GM18526 (cell line): ENCODE measurements around the gene OXCT1.

Experiments
- POLR2A ChIP-seq: IDR thresholded peaks from 3 replicates; pipeline ENCODE4 v1.6.1; 2011; ENCODE audit not compliant: insufficient read length; ENCODE audit errors: extremely low read depth

The OXCT1 gene

GRCh38 chr5:41808294-41808693, 61.9 kb downstream of the OXCT1 start:
- TF ChIP-seq POLR2A, result no peak

GRCh38 chr5:41797662-41798061, 72.6 kb downstream of the OXCT1 start:
- no peak for TF ChIP-seq POLR2A

- TF ChIP-seq POLR2A, result no peak
These were observed 74.2 kb downstream of the OXCT1 start for GRCh38 chr5:41796061-41796460.

GRCh38 chr5:41795125-41795524, 75.1 kb downstream of the OXCT1 start:
- no peak for TF ChIP-seq POLR2A

- no peak for TF ChIP-seq POLR2A
These were observed 75.8 kb downstream of the OXCT1 start for GRCh38 chr5:41794471-41794870.

GRCh38 chr5:41793141-41793770, 77.0 kb downstream of the OXCT1 start:
- TF ChIP-seq POLR2A, result no peak

GRCh38 chr5:41790038-41790776, 80.0 kb downstream of the OXCT1 start:
- TF ChIP-seq POLR2A, result no peak

- no peak for TF ChIP-seq POLR2A
These were observed 80.8 kb downstream of the OXCT1 start for GRCh38 chr5:41789434-41789833.

- no peak for TF ChIP-seq POLR2A
These were observed 81.3 kb downstream of the OXCT1 start for GRCh38 chr5:41788941-41789368.

- no peak for TF ChIP-seq POLR2A
These were observed 83.0 kb downstream of the OXCT1 start for GRCh38 chr5:41787265-41787664.

- TF ChIP-seq POLR2A, result no peak
These were observed 85.2 kb downstream of the OXCT1 start for GRCh38 chr5:41785061-41785460.

- no peak for TF ChIP-seq POLR2A
These were observed 91.8 kb downstream of the OXCT1 start for GRCh38 chr5:41778410-41778809.

GRCh38 chr5:41776435-41776834, 93.8 kb downstream of the OXCT1 start:
- no peak for TF ChIP-seq POLR2A

- TF ChIP-seq POLR2A, result no peak
These were observed 96.4 kb downstream of the OXCT1 start for GRCh38 chr5:41773799-41774198.

GRCh38 chr5:41772785-41773442, 97.3 kb downstream of the OXCT1 start:
- no peak for TF ChIP-seq POLR2A

GRCh38 chr5:41772056-41772455, 98.2 kb downstream of the OXCT1 start:
- no peak for TF ChIP-seq POLR2A
